Activated naive CD8-positive, alpha-beta T cell treated with anti-CD3 and anti-CD28 coated beads for 36 hours (primary cell): ENCODE data around the gene NUDCD3. TPM values are rescaled to one million over a fixed set of nuclear protein-coding genes. Genes with fewer than 3 reads are reported as not detected.
A peak's percentile ranks its signal among the peaks of the same experiment; 100 is the strongest.

ENCODE experiments used
- DNase-seq: peaks from one replicate; pipeline ENCODE4 v3.0.0; 2021
- H3K27ac Mint-ChIP-seq: one replicate; pipeline ENCODE4 v1.8.0; 2022; ENCODE audit warnings: mild to moderate bottlenecking, moderate library complexity, mixed read lengths
- H3K27me3 Mint-ChIP-seq: one replicate; pipeline ENCODE4 v1.8.0; 2022; ENCODE audit warnings: mild to moderate bottlenecking, mixed read lengths
- H3K36me3 Mint-ChIP-seq: one replicate; pipeline ENCODE4 v1.8.0; 2021; ENCODE audit warnings: mild to moderate bottlenecking, mixed read lengths
- H3K4me1 Mint-ChIP-seq: one replicate; pipeline ENCODE4 v1.8.0; 2021; ENCODE audit warnings: mixed read lengths
- H3K4me3 Mint-ChIP-seq: one replicate; pipeline ENCODE4 v1.8.0; 2022; ENCODE audit warnings: mild to moderate bottlenecking, moderate library complexity, mixed read lengths
- H3K9me3 Mint-ChIP-seq: one replicate; pipeline ENCODE4 v1.8.0; 2022; ENCODE audit warnings: mixed read lengths
- total RNA-seq, 2 experiments: library from RNA; stranded (reverse); gene quantifications; one replicate each; pipeline ENCODE4 v1.2.3, GENCODE V29; 2021

NUDCD3 gene
- total RNA-seq, 2 experiments from 2014 or later = 94.9 to 96.9 TPM

DNA sequence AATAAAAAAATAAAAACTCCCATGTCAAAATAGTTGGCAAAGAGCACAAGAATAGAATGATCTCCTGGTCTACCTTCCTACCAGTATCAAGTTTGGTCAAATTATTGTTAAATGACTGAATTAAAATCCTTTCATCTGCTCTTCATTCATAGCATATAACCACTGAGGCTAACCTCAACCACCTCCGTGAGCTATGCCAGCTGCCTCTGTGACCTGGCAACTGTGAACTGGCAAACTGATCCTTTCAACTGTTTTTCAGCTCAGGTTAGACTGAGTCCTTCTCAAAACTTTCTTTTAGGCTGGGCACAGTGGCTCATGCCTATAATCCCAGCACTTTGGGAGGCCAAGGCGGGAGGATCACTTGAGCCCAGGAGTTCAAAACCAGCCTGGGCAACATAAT lies 36.1 kb downstream of the NUDCD3 start:
- Mint-ChIP-seq H3K36me3 (peaks cover 45% of the 10 kb centered on the region), H3K4me1 (peaks cover 42% of the 10 kb centered on the region), H3K27ac (no peak overlapping the region), H3K9me3 (no peaks in the 10 kb centered on the region), H3K4me3 (no peak overlapping the region), H3K27me3 (no peaks in the 10 kb centered on the region)
- DNase-seq = peak; percentile 13

DNA sequence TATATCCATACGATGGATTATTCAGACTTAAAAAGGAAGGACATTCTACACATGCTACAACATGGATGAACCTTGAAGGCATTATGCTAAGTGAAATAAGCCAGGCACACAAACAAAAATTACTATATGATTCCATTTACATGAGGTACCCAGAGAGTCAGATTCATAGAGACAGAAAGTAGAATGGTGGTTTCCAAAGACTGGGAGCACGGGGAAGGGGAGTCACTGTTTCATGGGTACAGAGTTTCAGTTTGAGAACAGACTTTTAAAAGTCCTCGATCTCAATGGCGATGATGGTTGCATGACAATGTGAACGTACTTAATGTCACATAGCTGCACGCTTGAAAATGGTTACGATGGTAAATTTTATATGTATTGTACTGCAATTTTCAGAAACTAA lies 39.3 kb downstream of the NUDCD3 start:
- H3K4me1 Mint-ChIP-seq = peaks cover 43% of the 10 kb centered on the region
- peaks cover 53% of the 10 kb centered on the region for H3K36me3 Mint-ChIP-seq
- H3K4me3 Mint-ChIP-seq = no peak overlapping the region
- no peak for DNase-seq
- no peaks in the 10 kb centered on the region for H3K27me3 Mint-ChIP-seq
- H3K27ac Mint-ChIP-seq = no peak overlapping the region
- no peaks in the 10 kb centered on the region for H3K9me3 Mint-ChIP-seq

DNA sequence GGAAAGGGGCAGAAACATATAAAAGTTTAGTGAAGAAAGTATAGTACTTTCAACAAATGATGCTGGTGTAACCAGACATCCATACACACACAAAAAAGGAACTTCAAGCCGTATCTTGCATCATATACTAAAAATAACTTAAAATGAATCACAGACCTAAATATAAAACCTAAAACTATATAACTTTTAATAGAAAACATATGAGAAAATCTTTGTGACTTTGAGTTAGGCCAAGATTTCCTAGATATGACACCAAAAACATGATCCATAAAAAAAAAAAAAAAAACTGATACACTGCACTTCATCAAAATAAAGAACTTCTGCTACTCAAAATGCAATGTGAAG lies 40.9 kb downstream of the NUDCD3 start:
- DNase-seq = no peak
- H3K9me3 Mint-ChIP-seq = peaks cover 3% of the 10 kb centered on the region
- H3K4me1 Mint-ChIP-seq = peaks cover 41% of the 10 kb centered on the region
- H3K27ac Mint-ChIP-seq = no peak overlapping the region
- H3K27me3 Mint-ChIP-seq = no peaks in the 10 kb centered on the region
- peaks cover 60% of the 10 kb centered on the region for H3K36me3 Mint-ChIP-seq
- H3K4me3 Mint-ChIP-seq = no peak overlapping the region

DNA sequence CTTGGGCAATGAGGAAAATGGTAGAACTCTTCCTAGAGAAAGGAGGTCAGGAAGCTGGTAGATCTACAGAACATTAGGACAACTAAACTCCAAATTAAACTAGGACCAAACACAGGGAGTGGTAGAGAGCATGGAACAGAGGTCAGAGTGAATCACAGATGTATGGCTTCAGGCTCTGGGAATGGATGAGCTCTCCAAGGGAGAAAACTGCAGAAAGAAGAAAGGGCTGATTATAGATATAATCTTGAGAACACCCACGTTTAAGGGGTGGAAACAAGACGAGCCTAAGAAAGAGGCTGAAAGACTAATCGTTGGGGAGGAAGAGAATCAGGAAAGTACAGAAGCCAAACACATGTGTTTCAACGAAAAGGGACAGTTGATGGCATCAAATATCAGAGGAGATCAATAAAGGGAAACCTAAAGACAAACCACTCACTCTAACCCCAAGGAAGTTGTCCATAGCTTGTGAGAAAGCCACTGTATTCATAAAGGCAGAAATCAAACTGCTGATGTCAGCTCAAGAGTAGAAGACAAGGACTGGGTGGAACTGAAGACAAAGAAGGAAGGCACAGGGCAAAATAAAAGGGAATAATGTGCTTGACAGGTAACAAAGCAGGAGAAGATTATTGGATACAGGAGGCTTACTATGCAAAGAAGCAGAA lies 41.4 kb downstream of the NUDCD3 start:
- Mint-ChIP-seq H3K27me3 (no peaks in the 10 kb centered on the region), H3K27ac (no peak overlapping the region), H3K9me3 (peaks cover 3% of the 10 kb centered on the region), H3K36me3 (peaks cover 59% of the 10 kb centered on the region), H3K4me3 (no peak overlapping the region), H3K4me1 (peaks cover 39% of the 10 kb centered on the region)
- DNase-seq = no peak

DNA sequence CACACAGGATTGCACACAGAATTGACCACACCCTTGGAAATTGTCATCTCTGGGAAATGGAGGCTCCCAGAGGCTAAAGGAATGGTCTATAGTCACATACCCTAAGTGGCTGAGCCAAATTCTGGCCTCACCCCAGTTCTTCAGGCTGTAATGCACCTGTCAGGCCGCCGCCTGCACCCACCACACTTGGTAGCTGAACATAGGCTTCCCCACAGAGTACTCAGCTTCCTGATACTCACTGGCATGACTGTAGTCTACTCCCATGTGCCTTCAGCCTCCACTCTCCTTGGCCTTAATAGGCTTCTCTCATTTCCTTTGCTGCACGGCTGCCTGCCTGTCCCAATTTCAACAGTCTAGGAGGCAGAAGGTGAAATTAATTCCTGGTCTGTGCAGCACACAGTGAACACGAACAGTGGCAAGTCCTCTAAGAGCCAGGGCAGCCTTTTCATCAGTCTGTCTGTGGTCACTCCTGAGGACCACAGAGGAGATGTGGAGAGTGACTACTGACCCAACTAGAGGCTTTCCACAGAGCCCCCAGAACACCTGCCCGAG lies 42.5 kb downstream of the NUDCD3 start:
- Mint-ChIP-seq H3K4me3 (no peak overlapping the region), H3K27ac (peak overlapping the region; percentile 10), H3K36me3 (peaks cover 62% of the 10 kb centered on the region)

DNA sequence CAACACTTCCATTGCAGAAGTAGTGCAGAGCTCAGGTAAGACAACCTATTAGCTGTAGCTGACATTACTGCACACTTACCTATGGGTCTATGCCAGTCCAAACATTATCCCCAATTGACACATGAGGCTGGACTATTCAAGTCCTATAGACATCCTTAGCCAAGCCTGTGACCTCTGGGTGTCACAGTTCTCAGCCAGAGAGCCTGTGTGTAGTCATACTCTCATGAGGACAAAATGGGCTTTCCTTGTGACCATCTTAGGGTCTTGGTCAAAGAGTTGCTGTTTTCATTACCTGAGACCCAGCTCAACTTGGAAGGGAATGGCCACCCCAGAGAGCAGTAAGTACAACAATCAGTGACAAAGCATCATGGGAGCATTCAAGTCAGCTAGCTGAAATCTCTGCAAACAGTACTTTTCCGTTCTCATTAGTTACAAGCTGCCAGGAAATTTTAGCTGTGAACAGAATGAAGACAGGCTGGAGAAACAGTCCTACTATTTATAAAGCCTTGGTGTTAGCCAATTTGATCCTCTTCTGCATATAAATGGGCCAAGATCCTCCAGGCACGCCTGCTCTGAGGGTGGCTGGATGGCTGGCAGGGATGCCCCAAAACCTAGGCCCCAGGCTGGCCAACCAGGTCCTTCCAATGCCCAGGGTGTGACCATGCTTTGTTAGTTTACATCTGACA lies 44.3 kb downstream of the NUDCD3 start:
- Mint-ChIP-seq H3K9me3 (peaks cover 3% of the 10 kb centered on the region), H3K4me1 (peaks cover 43% of the 10 kb centered on the region), H3K4me3 (no peak overlapping the region), H3K36me3 (peaks cover 62% of the 10 kb centered on the region), H3K27me3 (no peaks in the 10 kb centered on the region), H3K27ac (no peak overlapping the region)
- no peak for DNase-seq

More for the DNA sequence above, 42.5 kb downstream of the NUDCD3 start:
- Mint-ChIP-seq H3K27me3 (no peaks in the 10 kb centered on the region), H3K9me3 (peaks cover 3% of the 10 kb centered on the region), H3K4me1 (peaks cover 37% of the 10 kb centered on the region)
- DNase-seq = no peak

DNA sequence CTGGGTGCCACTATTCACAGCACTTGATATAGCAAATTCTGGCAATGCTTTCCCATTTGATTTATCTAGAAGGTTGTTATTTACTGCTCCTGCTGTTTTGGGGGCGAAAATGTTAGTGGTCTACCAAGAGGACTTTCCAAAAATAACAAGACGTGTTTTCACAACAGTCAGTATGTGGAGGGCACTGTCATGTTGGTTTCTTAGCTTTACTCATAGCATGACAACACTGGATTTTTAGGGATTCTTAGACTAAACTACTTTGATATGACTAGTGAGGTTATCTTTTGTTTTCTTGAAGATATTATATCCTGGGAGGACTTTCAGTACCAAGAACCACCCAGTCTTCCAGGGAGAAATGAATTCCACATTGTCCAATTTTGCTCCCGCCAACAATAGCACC lies 49.4 kb downstream of the NUDCD3 start:
- peaks cover 60% of the 10 kb centered on the region for H3K4me1 Mint-ChIP-seq
- peaks cover 5% of the 10 kb centered on the region for H3K9me3 Mint-ChIP-seq
- DNase-seq = no peak
- no peak overlapping the region for H3K4me3 Mint-ChIP-seq
- peaks cover 45% of the 10 kb centered on the region for H3K36me3 Mint-ChIP-seq
- no peak overlapping the region for H3K27ac Mint-ChIP-seq
- H3K27me3 Mint-ChIP-seq = no peaks in the 10 kb centered on the region

DNA sequence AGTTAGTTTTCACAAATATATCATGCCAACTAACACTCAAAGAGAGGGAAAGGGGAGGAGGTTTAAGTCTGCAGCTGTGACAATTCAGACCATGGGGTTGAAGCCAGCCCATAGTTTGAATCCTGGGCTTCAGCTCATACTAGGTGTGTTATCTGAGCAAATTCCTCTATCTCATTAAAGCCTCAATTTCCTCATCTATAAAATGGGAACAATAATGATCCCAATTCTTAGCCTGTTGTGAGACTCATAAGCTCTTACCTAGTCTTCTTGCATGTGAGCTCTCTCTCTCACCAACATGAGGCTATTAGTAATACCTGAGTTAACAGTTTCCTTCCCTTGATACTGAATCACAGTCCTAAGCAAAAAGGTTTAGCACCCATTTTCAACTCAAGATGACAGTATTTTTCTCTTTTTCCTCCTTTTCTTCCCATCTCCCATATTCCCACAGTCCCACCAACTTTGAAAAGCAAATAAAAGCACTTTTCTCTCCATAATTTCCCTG lies 49.8 kb downstream of the NUDCD3 start:
- H3K9me3 Mint-ChIP-seq = peaks cover 5% of the 10 kb centered on the region
- no peak for DNase-seq
- peaks cover 40% of the 10 kb centered on the region for H3K36me3 Mint-ChIP-seq
- no peaks in the 10 kb centered on the region for H3K27me3 Mint-ChIP-seq
- H3K27ac Mint-ChIP-seq = no peak overlapping the region
- peaks cover 62% of the 10 kb centered on the region for H3K4me1 Mint-ChIP-seq
- H3K4me3 Mint-ChIP-seq = no peak overlapping the region

DNA sequence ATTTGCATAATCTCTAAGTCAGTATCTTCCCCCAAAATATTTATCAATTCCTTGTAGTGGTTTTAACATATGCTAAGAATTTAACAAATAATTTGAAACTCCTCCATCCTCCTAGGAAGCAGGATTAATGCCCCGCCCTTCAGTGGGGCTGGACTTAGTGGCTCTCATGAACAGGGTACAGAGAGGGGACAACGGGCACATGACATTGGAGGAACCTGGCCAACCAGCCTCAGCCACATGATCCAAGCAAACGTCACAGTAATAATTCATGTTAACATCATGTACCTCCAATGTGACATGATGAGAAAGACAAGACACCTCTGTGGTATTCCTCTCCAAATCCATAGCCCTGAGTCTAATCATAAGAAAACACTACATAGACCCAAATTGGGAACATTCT lies 50.5 kb downstream of the NUDCD3 start:
- Mint-ChIP-seq H3K27ac (no peak overlapping the region), H3K36me3 (peaks cover 33% of the 10 kb centered on the region), H3K27me3 (no peaks in the 10 kb centered on the region), H3K4me3 (no peak overlapping the region), H3K4me1 (peaks cover 61% of the 10 kb centered on the region), H3K9me3 (peaks cover 3% of the 10 kb centered on the region)
- no peak for DNase-seq

DNA sequence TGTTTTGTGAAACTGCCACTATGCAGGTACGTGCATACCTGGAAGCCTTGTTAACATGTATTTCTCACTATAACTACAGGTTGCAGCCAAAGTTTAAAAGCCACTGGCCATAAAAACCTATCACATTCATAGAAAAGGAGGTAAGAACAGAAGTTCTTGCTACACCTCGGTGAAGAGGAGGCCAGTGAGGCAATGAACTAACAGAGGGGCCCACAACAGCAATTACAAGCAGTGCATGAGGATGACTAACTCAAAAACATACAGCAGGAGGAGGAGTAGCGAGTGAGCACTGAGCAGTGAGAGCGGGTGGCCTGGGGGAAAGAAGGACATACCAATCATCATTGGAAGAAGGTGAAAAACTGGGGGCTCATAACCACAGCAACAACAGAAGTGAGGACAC lies 51.6 kb downstream of the NUDCD3 start:
- Mint-ChIP-seq H3K27ac (peak overlapping the region; percentile 25), H3K27me3 (no peaks in the 10 kb centered on the region), H3K4me1 (peaks cover 60% of the 10 kb centered on the region), H3K36me3 (peaks cover 31% of the 10 kb centered on the region), H3K9me3 (peaks cover 2% of the 10 kb centered on the region), H3K4me3 (no peak overlapping the region)
- DNase-seq = no peak

DNA sequence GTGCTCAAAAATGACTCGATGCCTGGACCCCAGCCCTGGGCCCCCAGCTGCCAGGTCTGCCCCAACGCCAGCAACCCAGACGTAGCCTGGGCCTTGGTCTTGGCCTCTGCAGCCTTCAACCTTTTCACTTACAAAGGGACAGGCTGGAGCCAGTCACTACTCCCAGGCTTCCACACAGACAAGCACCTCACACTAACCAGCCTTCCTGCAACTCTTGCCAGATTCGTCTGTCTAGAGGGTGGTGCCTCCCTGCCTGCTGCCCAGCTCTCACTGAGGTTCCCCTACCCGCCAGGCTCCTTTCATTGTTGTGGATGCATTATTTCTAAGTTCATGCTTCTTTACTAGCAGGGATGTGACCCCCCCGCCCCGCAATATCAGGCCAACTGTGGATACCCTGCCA lies 56.3 kb downstream of the NUDCD3 start:
- H3K27ac Mint-ChIP-seq = peak overlapping the region; percentile 12
- H3K4me1 Mint-ChIP-seq = peaks cover 47% of the 10 kb centered on the region
- no peaks in the 10 kb centered on the region for H3K27me3 Mint-ChIP-seq
- no peak overlapping the region for H3K4me3 Mint-ChIP-seq
- peaks cover 2% of the 10 kb centered on the region for H3K9me3 Mint-ChIP-seq
- peaks cover 20% of the 10 kb centered on the region for H3K36me3 Mint-ChIP-seq
- DNase-seq = no peak

DNA sequence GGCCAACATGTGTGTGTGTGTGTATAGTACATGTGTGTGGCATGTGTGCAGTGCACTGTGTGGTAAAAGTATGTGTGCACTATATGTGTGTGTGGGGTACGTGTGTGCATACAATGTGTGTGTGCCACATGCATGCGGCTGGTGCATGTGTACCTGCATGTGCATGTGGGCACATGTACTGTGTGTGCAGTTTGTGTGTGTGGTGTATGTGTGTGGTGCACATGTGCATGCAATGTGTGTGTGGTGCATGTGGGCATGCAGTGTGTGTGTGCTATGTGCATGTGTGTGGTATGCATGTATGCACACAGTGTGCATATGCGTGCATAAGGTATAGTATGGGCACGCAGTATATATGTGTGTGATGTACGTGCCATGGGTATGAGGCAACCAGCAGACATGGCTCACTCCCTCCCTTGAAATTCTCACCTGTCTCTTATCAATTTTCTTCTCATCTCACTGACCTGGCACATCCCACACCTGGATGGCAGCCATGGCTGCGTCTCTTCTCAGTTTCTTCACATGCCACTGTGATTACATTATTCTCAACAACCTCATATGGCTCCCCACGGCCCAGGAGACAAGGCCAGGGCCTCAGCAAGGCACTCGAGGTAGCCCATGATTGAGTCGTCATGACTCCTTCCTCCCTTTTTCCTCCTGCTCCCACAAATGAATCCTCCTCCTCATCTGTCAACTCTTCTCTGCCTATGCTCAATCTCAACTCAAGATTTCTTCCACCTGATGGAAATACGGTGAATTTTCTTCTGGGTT lies 57.0 kb downstream of the NUDCD3 start:
- no peak overlapping the region for H3K4me3 Mint-ChIP-seq
- no peak for DNase-seq
- no peaks in the 10 kb centered on the region for H3K27me3 Mint-ChIP-seq
- peaks cover 42% of the 10 kb centered on the region for H3K4me1 Mint-ChIP-seq
- peaks cover 13% of the 10 kb centered on the region for H3K36me3 Mint-ChIP-seq
- H3K27ac Mint-ChIP-seq = no peak overlapping the region
- H3K9me3 Mint-ChIP-seq = peaks cover 2% of the 10 kb centered on the region

DNA sequence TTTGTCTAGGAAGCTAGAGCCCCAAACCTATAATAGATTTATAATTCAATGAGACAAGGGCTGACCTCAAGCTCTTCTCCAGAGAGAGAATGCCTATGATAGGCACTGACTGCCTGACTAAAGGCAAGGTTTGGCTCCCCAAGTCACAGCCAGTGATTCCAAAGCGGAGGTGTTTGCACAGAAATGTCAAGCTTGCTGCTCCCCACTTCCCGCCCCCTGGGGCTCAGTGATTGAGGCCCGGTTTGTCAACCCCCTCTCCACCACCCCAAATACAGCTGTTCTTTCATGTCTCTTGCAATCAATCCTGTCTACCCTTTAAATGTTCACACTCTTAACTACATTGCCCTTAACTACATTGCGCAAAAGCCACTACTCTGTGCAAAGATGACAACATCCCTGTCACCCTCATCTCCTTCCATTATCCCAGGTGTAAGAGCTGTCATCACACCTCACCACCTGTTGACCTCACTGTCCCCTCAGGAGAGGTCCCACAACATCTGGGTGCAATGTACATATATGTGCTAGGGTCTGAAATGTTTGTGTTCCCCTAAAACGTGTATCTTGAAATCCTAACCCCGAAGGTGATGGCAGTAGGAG lies 58.0 kb downstream of the NUDCD3 start:
- no peak for DNase-seq
- H3K9me3 Mint-ChIP-seq = peaks cover 2% of the 10 kb centered on the region
- peaks cover 42% of the 10 kb centered on the region for H3K4me1 Mint-ChIP-seq
- peak overlapping the region; percentile 34 for H3K27ac Mint-ChIP-seq
- H3K27me3 Mint-ChIP-seq = no peaks in the 10 kb centered on the region
- no peak overlapping the region for H3K4me3 Mint-ChIP-seq
- peaks cover 16% of the 10 kb centered on the region for H3K36me3 Mint-ChIP-seq

DNA sequence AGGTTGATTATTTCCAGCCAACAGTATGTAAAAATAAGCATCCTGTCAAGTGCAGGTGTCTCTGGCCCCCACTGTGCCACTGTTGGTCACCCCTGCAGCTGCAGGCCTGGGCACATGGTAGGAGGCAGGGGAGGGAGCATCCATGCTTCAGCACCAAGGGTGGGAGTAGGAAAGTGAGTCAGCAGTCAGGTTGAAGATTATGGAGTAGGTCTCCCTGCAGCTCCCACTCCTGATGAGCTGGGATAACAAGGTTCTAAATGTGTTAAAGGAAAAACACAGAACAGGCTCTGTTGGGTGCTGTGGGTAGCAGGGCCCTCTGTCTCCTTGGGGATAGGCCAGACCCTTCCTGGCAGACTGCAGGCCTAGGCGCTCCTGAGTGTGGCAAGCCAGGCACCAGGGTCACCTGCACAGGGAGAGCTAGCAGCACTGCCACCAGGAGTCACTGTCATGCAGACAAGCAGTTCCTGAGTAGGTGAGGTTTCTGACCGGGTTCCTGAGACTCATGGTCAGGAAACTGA lies 59.3 kb downstream of the NUDCD3 start:
- Mint-ChIP-seq H3K27ac (no peak overlapping the region), H3K4me3 (no peak overlapping the region), H3K4me1 (peaks cover 34% of the 10 kb centered on the region), H3K36me3 (peaks cover 17% of the 10 kb centered on the region), H3K27me3 (no peaks in the 10 kb centered on the region), H3K9me3 (no peaks in the 10 kb centered on the region)
- no peak for DNase-seq

DNA sequence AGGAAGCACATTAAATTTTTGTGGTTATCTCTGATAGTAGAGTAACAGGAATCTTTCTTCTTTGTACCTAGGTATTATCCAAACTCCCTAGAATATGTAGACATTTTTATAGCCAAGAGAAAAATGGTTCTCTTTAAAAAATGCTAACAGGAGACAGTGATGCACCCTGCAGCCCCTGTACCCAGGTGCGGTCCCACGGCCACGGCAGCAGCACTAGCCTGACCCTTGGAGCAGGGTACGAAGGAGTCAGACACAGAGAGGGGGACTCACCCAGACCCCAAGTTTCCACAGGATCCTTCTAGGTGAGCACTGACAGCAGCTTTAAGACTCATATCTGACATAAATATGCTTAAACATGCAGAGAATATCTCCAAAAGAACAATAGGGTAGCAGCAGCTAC lies 60.4 kb downstream of the NUDCD3 start:
- no peak overlapping the region for H3K4me3 Mint-ChIP-seq
- peaks cover 25% of the 10 kb centered on the region for H3K4me1 Mint-ChIP-seq
- no peaks in the 10 kb centered on the region for H3K9me3 Mint-ChIP-seq
- DNase-seq = no peak
- H3K27me3 Mint-ChIP-seq = no peaks in the 10 kb centered on the region
- peaks cover 26% of the 10 kb centered on the region for H3K36me3 Mint-ChIP-seq
- H3K27ac Mint-ChIP-seq = no peak overlapping the region
